HG03378 (cell line): ENCODE measurements around the gene NCOA1.

ENCODE experiments used
- ATAC-seq: cut with Tn5 transposase; IDR thresholded peaks from one replicate; pipeline ENCODE4 v1.9.1; 2021; ENCODE audit warnings: mild to moderate bottlenecking, moderate library complexity; ENCODE audit not compliant: unreplicated experiment

NCOA1 gene

DNA sequence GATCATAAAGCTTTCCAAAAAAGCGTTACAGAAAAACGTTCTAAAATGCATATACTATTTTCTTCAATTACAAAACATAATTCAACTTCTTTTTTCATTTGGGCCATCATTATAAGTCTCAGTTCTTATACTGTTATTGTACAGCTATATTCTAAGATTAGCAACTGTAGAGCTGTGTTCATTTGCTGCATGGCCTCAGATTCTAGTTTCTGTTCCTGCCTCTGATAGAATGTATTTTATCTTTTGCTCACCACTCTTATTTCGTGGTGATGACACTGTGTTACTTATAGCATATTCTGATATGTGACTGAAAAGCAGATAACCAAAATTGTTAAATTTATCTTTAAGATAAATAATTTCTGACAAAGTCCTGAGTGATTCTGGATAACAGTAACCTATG is 234.9 kb downstream of the NCOA1 start:
- ATAC-seq: no peak

DNA sequence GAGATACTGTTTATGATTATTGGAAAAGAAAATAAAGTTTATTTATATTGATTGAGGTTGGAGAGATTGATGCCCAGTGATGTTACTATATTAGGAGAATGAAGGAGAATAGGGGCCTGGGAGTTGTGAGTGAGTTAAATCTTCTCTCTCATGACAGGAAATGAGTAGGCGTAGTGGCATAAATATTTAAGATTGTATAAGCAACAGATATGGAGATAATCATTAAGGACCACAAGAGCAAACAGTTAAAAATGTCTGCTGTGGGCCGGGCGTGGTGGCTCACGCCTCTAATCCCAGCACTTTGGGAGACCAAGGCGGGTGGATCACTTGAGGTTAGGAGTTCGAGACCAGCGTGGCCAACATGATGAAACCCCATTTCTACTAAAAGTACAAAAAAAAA is 239.4 kb downstream of the NCOA1 start:
- ATAC-seq: no peak

DNA sequence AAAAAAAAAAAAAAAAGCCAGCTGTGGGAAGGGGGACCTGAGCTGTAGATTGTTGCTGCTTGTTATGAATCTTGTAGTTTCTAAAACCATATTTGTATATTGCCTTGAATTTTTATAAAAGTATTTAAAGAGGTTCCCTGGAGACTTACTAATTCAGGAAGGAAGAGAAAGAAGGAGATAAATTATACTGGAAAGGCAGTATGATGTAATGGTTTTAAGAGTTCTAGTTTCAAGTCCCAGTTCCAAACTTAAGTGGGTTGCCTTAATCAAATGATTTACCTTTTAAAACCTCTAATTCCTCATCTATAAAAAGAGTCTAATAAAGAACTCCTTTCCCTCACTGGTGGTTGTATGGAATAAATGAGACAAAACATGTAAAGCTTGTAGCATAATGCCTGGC is 240.0 kb downstream of the NCOA1 start:
- no peak for ATAC-seq

DNA sequence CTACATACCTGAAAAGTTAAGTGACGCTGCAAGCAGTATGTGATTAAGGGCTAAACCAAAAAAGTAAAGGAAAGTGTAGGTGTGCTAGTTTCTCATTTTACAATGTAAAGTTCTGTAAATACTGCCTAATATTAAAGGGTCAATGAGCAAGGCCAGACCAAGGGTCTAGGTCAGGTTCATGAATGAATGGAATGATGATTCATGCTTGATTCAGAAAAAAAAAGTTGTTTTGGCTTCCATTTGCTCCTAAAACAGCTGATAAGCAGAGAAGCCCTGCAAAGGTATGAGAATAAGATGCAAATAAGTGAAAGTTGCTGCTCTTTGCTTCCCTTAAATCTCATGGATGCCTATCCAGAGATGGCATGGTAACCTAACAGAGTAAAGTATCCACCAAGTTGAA is 240.9 kb downstream of the NCOA1 start:
- ATAC-seq: no peak

DNA sequence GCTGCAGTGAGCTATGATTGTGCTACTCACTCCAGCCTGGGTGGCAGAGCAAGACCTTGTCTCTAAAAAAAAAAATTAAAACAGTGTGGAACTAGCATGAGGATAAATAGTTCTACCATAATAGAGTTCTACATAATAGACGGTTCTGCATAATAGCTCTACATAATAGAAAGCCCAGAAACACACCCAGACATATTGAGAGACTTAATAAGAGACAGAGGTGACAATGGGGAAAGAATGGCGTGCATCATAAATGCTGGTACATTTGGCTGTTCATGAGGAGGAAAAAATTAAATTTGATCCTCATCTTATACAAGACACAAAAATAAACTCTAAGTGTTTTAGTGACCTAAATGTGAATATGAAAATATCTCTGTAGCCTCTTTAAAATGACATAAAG is 243.7 kb downstream of the NCOA1 start:
- ATAC-seq: no peak

DNA sequence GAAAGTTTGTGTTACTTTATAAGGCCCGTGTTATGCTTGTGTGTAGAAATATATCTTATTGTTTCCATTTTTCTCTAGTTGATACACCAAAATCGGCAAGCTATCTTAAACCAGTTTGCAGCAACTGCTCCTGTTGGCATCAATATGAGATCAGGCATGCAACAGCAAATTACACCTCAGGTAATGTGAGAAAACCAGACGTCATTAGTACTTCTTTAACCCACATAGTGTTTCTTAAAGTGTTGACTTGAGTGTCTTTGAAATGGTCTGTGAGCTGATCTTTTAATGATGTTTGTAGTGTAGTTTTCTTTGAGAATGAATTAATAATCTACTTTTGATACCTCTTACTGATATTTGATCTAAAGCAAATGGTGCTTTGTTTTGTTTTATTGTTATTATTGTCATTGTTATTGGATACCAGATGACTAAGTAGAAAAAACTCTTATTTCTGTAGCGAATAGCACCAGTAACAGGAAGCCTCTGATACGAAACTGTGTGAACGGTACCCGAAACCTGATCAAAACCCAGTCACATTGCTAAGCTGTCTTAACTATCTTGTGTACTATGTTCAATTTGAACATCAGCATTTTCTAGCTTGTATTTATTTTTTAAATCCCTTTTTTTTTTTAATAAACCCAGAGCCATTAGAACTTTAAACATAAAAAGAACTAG is 248.4 kb downstream of the NCOA1 start:
- no peak for ATAC-seq

DNA sequence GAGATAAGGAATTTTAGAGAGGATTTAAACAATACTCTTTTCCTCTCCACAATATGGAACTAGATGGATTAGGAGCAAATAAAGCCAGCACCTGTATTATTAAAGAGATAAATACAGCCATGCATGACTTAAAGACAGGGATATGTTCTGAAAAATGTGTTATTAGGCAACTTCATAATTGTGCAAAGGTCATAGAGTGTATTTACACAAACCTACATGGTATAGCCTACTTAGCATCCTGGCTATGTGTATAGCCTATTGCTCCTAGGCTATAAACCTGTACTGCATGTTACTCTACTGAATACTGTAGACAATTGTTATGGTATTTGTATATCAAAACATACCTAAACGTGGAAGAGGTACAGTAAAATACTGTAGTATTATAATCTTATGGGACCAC is 249.1 kb downstream of the NCOA1 start:
- ATAC-seq: no peak

DNA sequence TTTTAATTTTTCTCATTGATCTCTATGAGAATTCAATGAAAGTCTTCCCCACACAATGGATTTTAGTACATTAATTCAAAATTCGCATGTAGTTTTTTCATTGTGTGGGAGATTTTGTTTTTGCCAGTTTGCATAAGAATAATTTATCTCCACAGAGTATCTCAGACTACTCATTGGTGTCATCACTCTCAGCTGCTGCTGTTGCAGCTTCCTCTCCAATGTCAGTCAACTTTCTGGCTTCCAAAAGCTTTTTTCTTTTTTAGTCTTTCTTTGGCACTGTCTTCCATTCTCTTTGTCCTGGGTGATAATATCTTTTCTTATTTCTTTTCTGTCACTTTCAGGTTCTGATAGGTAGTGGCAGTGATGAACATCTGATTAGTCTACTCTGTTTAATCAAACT is 251.7 kb downstream of the NCOA1 start:
- ATAC-seq: no peak

DNA sequence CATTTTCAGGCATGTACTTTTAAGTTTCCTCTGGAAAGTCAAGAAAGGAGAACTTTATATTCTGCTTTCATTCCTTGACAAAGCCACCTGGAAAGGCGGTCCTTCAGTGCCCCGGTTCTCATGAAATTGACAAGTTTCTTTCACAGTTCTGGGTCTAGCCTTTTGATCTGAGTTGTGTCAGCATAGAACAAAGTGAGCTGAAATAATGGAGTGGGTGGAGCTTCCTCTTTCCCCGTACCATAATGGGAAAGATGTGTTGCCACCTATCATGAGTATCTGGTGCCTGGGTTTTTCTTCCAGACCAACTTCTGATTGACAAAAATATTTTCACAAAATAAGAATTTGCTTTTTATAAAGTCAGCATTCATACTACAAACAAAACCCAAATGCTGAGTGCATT is 252.9 kb downstream of the NCOA1 start:
- no peak for ATAC-seq

DNA sequence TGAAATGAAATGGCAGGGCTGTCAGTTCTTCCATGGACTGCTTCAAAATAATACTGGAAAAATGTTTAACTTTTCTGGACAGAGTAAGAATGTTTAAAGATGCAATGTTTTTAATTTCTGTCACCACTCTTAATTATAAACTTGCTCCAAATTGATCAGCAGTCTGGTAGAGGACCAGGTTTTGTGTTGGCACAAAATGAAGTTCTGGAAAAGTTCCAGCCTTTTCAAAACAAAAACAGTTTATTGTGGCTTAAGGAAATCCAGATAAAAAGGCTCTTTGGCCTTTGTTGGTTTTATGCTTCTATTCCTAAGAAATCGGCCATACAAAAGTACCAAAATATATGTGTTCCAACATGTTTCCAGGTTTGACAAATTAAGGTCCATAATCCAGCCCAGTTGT is 253.3 kb downstream of the NCOA1 start:
- no peak for ATAC-seq

DNA sequence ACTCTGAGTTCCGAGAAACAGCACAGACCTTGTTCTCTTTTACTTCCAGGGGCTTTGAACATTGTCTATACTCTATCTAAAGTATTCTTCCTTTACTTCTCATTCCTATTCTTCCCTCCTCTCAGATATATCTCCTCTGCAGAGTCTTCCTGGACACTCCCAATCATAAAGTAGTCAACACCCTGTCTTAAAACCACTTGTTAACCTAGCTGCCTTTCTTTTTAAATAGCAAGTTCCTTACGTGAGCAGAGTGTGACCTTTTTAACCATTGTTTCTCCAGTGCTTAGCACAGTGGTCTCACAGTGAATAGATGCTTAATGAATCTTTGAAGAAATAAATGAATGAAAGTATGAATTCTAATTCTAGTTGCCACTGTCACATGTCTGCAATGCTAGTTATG is 254.8 kb downstream of the NCOA1 start:
- ATAC-seq: no peak

DNA sequence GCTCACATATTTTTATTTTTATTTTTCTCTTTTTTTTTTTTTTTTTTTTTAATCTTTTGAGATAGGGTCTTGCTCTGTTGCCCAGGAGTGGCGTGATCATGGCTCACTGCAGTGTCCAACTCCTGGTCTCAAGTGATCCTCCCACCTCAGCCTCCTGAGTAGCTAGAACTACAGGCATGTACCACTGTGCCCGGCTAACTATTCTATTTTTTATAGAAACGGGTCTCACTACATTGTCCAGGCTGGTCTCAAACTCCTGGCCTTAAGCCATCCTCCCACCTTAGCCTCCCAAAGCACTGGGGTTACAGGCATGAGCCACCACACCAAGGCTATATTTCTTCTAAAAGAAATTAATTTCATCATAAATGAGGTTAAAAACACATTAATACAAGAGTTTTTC is 256.2 kb downstream of the NCOA1 start:
- ATAC-seq: no peak

DNA sequence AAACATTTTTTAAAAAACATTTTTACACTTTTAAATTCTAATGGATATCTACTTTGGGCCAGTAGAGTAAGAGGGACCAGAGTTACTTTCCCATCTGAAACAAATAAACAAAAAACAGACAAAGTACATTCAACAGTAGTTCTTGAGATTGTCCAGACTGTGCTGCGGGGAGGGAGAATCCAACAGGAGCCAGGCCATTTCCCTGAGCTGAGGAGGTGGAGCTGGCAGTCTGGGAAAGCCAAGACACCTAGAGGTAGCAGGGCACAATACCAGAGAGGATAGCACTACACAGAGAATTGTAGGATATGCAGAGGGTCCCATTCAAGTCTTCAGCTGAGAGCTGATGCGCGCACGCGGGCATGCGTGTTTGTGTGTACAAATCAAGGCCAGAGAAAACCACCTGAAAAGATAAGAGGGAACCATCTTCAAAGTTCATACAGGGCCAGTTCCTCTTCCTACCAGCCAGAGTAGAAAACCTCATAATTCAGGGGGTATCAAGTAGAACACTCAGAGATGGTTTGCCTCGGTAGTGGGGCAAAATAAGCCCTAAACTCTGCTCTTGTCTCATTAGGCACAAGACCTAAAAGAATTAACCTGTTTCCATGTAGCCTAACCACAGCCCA is 258.1 kb downstream of the NCOA1 start:
- ATAC-seq: no peak

DNA sequence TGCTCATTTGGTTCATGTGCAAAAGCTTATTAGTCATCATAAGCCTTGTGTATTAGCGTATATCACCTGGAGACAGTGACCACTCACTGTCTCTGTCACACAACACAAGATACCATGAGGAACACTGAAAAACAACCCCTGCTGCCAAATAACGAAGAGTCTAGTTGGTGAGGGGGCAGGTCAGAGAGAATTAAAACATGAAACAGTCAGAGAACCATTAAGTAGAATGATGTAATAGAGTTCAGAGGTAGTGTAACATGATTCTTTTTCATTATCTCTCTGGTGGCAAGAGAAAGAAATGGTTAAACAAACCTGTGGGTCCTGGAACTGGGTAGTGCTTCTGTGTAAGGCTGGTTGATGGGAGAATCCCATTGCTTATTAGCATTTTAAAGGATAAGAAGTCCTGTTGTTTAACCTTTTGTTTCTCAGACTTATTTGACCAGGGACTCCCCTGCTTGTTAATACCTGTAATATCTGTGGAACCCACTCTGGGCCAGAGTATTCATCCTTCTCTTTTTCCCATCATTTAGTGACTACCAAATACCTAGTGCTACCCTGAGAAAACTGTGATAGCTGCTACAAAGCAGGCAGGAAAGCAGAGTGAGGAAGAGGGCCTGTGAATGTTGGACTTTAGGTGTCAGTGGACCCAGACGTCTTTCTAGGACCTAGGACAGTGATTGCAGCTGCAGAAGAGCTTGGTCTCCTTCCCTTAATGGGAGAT is 264.1 kb downstream of the NCOA1 start:
- no peak for ATAC-seq

DNA sequence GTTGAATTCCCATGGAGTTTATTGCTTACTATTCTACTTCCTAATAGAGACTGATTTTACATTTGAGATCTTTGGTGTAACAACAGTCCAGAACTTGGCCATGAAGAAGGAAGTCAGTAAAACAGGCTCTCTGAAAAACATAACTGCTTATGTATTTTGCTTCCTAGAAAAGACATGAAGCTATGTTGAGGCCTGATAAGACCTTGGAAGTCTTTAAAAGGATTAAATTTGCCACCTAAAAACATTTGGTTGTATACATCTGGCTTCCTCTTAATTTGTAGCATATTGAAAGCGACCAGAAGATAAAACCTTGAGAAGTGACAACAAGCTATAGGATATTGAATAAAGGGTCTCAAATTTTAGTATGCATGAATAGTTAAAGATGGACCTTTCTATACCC is 265.7 kb downstream of the NCOA1 start:
- no peak for ATAC-seq

DNA sequence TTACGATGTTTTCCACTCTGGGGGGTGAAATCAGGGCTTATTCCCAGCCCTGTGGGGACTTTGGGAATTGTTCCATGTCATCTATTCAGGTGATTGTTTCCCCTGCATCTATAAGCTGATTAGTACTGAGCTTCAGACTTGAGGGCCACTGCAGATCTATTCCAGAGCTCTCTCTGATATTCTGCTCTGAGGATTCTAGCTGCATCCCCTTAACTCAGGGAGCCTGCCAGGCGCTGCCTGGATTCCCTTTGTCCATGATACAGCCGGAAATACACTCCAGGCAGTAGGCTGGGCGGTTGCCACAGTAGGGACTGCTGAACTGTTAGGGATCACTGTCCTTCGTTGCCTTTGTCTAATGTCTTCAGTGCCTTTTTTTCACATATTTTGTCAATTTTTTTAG is 270.8 kb downstream of the NCOA1 start:
- no peak for ATAC-seq

DNA sequence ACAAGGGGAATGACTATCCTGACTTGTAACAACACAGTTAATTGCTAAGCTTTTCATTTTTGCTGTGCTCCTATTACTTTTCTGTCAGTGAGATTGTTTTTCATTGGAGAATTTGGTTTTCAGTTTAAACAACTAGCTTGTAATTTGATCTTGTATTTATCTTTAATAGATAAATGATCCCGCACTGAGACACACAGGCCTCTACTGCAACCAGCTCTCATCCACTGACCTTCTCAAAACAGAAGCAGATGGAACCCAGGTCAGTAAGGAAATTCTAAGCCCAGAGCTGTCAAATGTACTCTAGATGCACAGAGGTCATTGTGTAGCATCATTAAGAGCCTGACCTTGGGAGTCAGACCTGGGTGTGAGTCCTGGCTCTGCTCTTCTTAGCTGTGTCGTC is 271.5 kb downstream of the NCOA1 start:
- no peak for ATAC-seq

DNA sequence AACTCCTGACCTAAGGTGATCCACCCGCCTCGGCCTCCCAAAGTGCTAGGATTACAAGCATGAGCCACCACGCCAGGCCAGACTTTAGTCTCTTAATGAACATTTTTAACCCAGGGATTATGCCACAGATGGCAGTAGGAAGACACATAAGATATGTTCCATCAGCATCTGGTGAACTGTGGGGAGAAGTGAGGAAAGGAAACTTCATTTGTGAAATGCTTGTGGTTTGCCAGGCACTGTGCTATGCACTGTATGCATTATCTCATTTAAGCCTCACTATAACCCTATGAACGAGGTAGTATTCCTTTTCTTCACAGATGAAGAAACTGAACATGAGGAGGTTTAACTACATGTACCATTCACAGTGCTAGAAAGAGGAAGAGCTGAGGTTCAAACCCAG is 272.8 kb downstream of the NCOA1 start:
- ATAC-seq: no peak

DNA sequence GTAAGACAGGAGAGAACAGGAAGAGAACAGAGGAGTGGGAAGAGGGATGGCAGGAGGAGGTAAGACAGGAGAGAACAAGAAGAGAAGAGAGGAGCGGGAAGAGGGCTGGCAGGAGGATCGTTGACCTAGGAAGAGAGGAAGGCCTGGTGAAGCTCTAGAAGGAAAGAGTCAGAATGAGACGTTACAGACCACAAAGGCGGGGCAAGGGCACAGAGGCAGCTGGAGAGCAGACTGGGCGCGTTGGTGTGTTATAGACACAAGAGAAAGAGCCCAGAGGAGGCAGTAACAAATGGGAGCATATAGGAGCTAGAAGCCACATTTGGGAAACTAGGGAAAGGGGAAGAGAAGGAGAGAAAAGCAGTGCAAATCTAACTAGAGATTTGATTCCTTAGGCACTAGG is 275.6 kb downstream of the NCOA1 start:
- no peak for ATAC-seq

DNA sequence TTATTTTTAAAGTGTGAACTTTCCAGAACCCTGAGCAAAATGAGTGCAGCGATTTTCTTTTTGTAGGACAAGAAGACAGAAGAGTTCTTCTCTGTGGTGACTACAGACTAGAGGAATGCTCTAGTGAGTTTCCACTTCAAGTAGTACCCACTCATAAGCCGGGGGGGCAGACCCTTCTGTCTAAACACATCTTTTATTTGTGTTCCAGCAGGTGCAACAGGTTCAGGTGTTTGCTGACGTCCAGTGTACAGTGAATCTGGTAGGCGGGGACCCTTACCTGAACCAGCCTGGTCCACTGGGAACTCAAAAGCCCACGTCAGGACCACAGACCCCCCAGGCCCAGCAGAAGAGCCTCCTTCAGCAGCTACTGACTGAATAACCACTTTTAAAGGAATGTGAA is 277.0 kb downstream of the NCOA1 start:
- ATAC-seq: no peak

DNA sequence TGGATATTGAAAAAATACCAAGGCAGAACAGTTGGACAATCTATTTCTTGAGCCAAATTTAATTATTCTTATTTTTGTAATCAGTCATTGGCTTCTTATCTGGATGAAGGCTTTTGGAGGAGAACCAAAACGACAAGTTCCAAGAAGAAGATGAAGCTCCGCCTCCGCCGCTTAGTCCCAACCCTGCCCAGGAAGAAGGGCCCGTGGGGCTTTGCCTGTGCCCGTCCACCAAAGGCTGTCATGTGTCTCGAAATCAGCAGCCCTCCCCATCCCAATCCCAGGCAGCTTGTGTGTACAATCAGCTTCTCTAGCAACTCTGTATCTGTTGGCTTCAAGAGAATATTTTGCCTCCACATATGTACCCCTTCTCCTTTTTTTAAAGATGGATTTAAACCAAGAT is 277.5 kb downstream of the NCOA1 start:
- no peak for ATAC-seq

DNA sequence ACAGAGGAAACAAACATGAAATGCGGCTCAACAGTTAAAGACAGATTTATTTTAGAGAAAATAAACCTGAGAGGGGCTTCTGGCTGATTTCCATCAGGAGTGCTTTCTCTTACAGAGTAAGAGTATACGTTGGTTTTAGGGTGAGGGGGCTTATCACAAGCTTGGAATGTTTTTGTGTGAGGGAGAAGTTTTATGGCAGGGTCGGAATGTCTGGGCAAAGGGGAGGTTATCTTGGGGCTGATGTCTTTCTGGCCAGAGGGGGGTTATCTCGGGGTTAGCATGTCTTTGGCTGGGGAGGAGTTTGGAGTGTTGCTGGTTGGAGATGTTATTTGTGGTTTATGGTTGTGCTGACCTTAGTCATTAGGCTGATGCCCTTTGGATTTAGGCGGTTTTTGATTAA is 280.0 kb downstream of the NCOA1 start:
- no peak for ATAC-seq
